H1 (cell line): ENCODE results near the gene GALP. TPM values are rescaled to one million over a fixed set of nuclear protein-coding genes. Genes with fewer than 3 reads are reported as not detected.

Experiments used
- GTF2F1 ChIP-seq: IDR thresholded peaks from 2 replicates; pipeline ENCODE4 v1.6.1; 2012; ENCODE audit warnings: low read depth, low read length, improper control_type of control experiment, borderline replicate concordance
- PHF8 ChIP-seq: fragments of 200-600 bp; sonication (generic); conservative IDR thresholded peaks from 2 replicates; pipeline ENCODE4 v1.7.1; 2012; ENCODE audit warnings: low read depth, mild to moderate bottlenecking, inconsistent platforms, low read length, moderate library complexity
- RXRA ChIP-seq: IDR thresholded peaks from 2 replicates; pipeline ENCODE4 v1.6.1; 2011; ENCODE audit warnings: low read depth, mild to moderate bottlenecking, low read length, moderate library complexity; ENCODE audit not compliant: insufficient read depth
- polyA plus RNA-seq, 7 experiments: library from polyadenylated mRNA; depleted of rRNA in 3 of 7; stranded (reverse) in 5 of 7; unstranded in 2 of 7; fragments of >200 nt in 5 of 7; fragments of 200-250 nt in 2 of 7; gene quantifications; 1 replicate in 5 of 7; 2 replicates in 1 of 7; 4 replicates in 1 of 7; pipeline versions ENCODE4 v1.2.1 to v1.2.3, GENCODE V29; 2011 to 2013; ENCODE audit warnings: missing spikeins in 2 of 7, mixed read lengths in 2 of 7
- total RNA-seq: library from RNA; stranded (reverse); fragmentation: NEBNext Ultra II Directional; extraction: Animal tissue kit (Norgen Biotek cat#: 25700); gene quantifications from 2 replicates; pipeline ENCODE4 v1.2.1, GENCODE V29; 2021

GALP gene
- total and polyA plus RNA-seq, 2 of the 8 experiments (the other 6 are each of a cell fraction or from before 2014, with no cell fraction given): 0.14 TPM; not detected in 1

DNA sequence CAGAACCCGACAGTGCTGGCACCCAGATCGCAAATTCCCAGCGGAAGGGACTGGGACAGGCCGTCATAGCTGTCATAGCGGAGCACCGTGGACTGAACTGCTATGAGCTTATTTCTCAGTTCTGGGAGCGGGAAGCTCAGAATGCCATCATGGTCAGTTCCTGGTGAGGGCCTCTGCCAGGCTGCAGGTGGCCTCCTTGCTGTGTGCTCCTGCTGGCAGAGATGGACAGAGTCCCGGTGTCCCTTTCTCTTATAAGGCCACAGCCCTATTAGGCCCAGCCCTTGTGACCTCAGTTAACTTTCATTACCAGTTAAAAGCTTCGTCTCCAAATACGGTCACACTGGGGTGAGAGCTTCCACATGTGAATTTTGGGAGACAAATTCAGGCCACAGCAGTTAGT is 30.1 kb upstream of the GALP start (continued):
- TF ChIP-seq RXRA: no peak
- TF ChIP-seq GTF2F1: no peak
- no peak for TF ChIP-seq PHF8
